GM23338 (cell line): ENCODE results near the gene TENT5C. TPM values are rescaled to one million over a fixed set of nuclear protein-coding genes. Genes with fewer than 3 reads are reported as not detected.

Experiments
- ATAC-seq: fragments of 200-7000 bp; cut with Tn5 transposase; 3 replicates; pipeline ENCODE4 v1.9.1; 2020
- DNase-seq: peaks from one replicate; pipeline ENCODE4 v3.0.0-alpha.2; 2015; ENCODE audit warnings: low spot score
- H2AFZ ChIP-seq: fragments of 200-600 bp; sonication (generic); 2 replicates; pipeline ENCODE4 v1.8.0; 2016; ENCODE audit warnings: antibody characterized with exemption, mild to moderate bottlenecking, moderate library complexity
- H3F3A ChIP-seq: fragments of 200-600 bp; sonication (generic); replicated peaks from 2 replicates; pipeline ENCODE4 v1.8.0; 2017; ENCODE audit warnings: antibody characterized with exemption, mixed run types, low read depth
- H3K27ac ChIP-seq: fragments of 200-600 bp; sonication (generic); 2 replicates; pipeline ENCODE4 v1.6.1; 2016; ENCODE audit warnings: low read depth
- H3K27me3 ChIP-seq: fragments of 200-600 bp; sonication (generic); 2 replicates; pipeline ENCODE4 v1.8.0; 2016; ENCODE audit warnings: mild to moderate bottlenecking, mixed run types, moderate library complexity; ENCODE audit not compliant: insufficient read depth
- H3K36me3 ChIP-seq: fragments of 200-600 bp; sonication (generic); 2 replicates; pipeline ENCODE4 v1.8.0; 2016; ENCODE audit warnings: mild to moderate bottlenecking; ENCODE audit not compliant: insufficient read depth
- H3K4me1 ChIP-seq: fragments of 200-600 bp; sonication (generic); 2 replicates; pipeline ENCODE4 v1.8.0; 2016; ENCODE audit warnings: mild to moderate bottlenecking, moderate library complexity; ENCODE audit not compliant: insufficient read depth
- H3K4me2 ChIP-seq: fragments of 200-600 bp; sonication (generic); 2 replicates; pipeline ENCODE4 v1.7.1; 2017; ENCODE audit warnings: mixed run types
- H3K4me3 ChIP-seq: fragments of 200-600 bp; sonication (generic); 2 replicates; pipeline ENCODE4 v1.6.1; 2016; ENCODE audit warnings: mixed run types
- H3K79me2 ChIP-seq: fragments of 200-600 bp; sonication (generic); replicated peaks from 2 replicates; pipeline ENCODE4 v1.8.0; 2017; ENCODE audit warnings: mild to moderate bottlenecking; ENCODE audit not compliant: insufficient read depth
- H3K9me2 ChIP-seq: fragments of 200-600 bp; sonication (generic); 2 replicates; pipeline ENCODE4 v1.8.0; 2017; ENCODE audit not compliant: insufficient read depth
- H4K20me1 ChIP-seq: fragments of 200-600 bp; sonication (generic); replicated peaks from 2 replicates; pipeline ENCODE4 v1.8.0; 2017; ENCODE audit warnings: mild to moderate bottlenecking; ENCODE audit not compliant: insufficient read depth
- H3K27ac Mint-ChIP-seq: 2 replicates; pipeline ENCODE4 v1.8.0; 2020; ENCODE audit warnings: inconsistent platforms, mild to moderate bottlenecking, moderate library complexity, mixed read lengths
- H3K27me3 Mint-ChIP-seq: 3 replicates; pipeline ENCODE4 v1.8.0; 2022; ENCODE audit warnings: low read depth, mild to moderate bottlenecking, moderate library complexity, mixed read lengths, inconsistent platforms; ENCODE audit not compliant: insufficient read depth, poor library complexity
- H3K36me3 Mint-ChIP-seq: 3 replicates; pipeline ENCODE4 v1.8.0; 2021; ENCODE audit warnings: low read depth, mild to moderate bottlenecking, inconsistent platforms, moderate library complexity, mixed read lengths
- H3K4me1 Mint-ChIP-seq: 3 replicates; pipeline ENCODE4 v1.8.0; 2020; ENCODE audit warnings: mild to moderate bottlenecking, inconsistent platforms, mixed read lengths
- H3K4me3 Mint-ChIP-seq: 3 replicates; pipeline ENCODE4 v1.8.0; 2021; ENCODE audit warnings: moderate library complexity, mild to moderate bottlenecking, inconsistent platforms, mixed read lengths
- H3K9me3 Mint-ChIP-seq: 3 replicates; pipeline ENCODE4 v1.8.0; 2020; ENCODE audit warnings: moderate library complexity, mild to moderate bottlenecking, inconsistent platforms, mixed read lengths
- CTCF ChIP-seq, 2 experiments: fragments of 200-600 bp in 1 of 2; sonication (generic) in 1 of 2; conservative IDR thresholded peaks; 2 replicates each; pipeline versions ENCODE4 v1.5.1 to v1.6.1; 2016 to 2017; ENCODE audit warnings: antibody characterized with exemption in 2 of 2, low read depth in 2 of 2, mild to moderate bottlenecking in 2 of 2, moderate library complexity in 1 of 2
- EZH2 ChIP-seq: fragments of 200-600 bp; sonication (generic); IDR thresholded peaks from one replicate; pipeline ENCODE4 v1.8.0; 2017; ENCODE audit warnings: antibody characterized with exemption, mild to moderate bottlenecking, low read depth; ENCODE audit not compliant: unreplicated experiment
- EZH2phosphoT487 ChIP-seq: fragments of 200-600 bp; sonication (generic); IDR thresholded peaks from one replicate; pipeline ENCODE4 v1.8.1; 2018; ENCODE audit warnings: antibody characterized with exemption; ENCODE audit not compliant: unreplicated experiment
- JUNB ChIP-seq: IDR thresholded peaks from one replicate; pipeline ENCODE4 v1.6.1; 2016; ENCODE audit warnings: antibody characterized with exemption; ENCODE audit not compliant: unreplicated experiment
- NANOG ChIP-seq: IDR thresholded peaks from 2 replicates; pipeline ENCODE4 v1.6.1; 2016; ENCODE audit warnings: antibody characterized with exemption, borderline replicate concordance
- POLR2AphosphoS5 ChIP-seq: IDR thresholded peaks from 2 replicates; pipeline ENCODE4 v1.6.1; 2016; ENCODE audit warnings: antibody characterized with exemption, low read depth
- REST ChIP-seq: IDR thresholded peaks from one replicate; pipeline ENCODE4 v1.6.1; 2018; ENCODE audit warnings: antibody characterized with exemption; ENCODE audit not compliant: unreplicated experiment
- STAT1 ChIP-seq: IDR thresholded peaks from one replicate; pipeline ENCODE4 v1.6.1; 2016; ENCODE audit warnings: antibody characterized with exemption; ENCODE audit not compliant: unreplicated experiment
- ZNF114 ChIP-seq: fragments of 250-450 bp; sonication (Bioruptor Pico); IDR thresholded peaks from 2 replicates; pipeline ENCODE4 v1.5.0; 2020; ENCODE audit warnings: mild to moderate bottlenecking, moderate library complexity
- ZNF331 ChIP-seq: fragments of 250-450 bp; sonication (Bioruptor Pico); IDR thresholded peaks from 2 replicates; pipeline ENCODE4 v1.5.0; 2020; ENCODE audit warnings: low read depth, mild to moderate bottlenecking, moderate library complexity
- ZNF462 ChIP-seq: fragments of 250-450 bp; sonication (Bioruptor Pico); IDR thresholded peaks from 2 replicates; pipeline ENCODE4 v1.5.0; 2020; ENCODE audit warnings: mild to moderate bottlenecking, moderate library complexity
- polyA plus RNA-seq: library from polyadenylated mRNA; unstranded; fragments of >200 nt; fragmentation: Nextera tagmentation; extraction: Ambion mirVana; gene quantifications from 2 replicates; pipeline ENCODE4 v1.2.1, GENCODE V29; 2016
- total RNA-seq: library from RNA; depleted of rRNA; stranded (reverse); fragments of >200 nt; shearing (Covaris generic); gene quantifications from 2 replicates; pipeline ENCODE4 v1.2.3, GENCODE V29; 2014
- TF ChIP-seq, protein P1 (sequence below): IDR thresholded peaks from 2 replicates; pipeline ENCODE4 v1.6.1; 2016; ENCODE audit warnings: antibody characterized with exemption

The TENT5C gene
- total and polyA plus RNA-seq, 2 experiments from 2014 or later: 0.23 to 0.80 TPM

- Histone ChIP-seq H3K36me3 (no peaks in the 10 kb centered on the region), H3K4me2 (no peak overlapping the region), H3K9me2 (no peaks in the 10 kb centered on the region), H3K27ac (no peak overlapping the region), H3F3A (no peaks in the 10 kb centered on the region), H3K27me3 (no peaks in the 10 kb centered on the region), H3K4me1 (no peaks in the 10 kb centered on the region), H3K4me3 (no peak overlapping the region), H3K79me2 (no peaks in the 10 kb centered on the region), H4K20me1 (no peaks in the 10 kb centered on the region), H2AFZ (no peak overlapping the region)
- Mint-ChIP-seq H3K9me3 (no peaks in the 10 kb centered on the region), H3K27ac (no peak overlapping the region), H3K4me1 (peaks cover 4% of the 10 kb centered on the region; the same call in 2 of the 3 replicates), H3K27me3 (peaks cover 3% of the 10 kb centered on the region), H3K36me3 (no peaks in the 10 kb centered on the region), H3K4me3 (no peak overlapping the region)
- TF ChIP-seq POLR2AphosphoS5 (no peak), REST (no peak), CTCF (conservative IDR thresholded peaks at IDR 0.05; ENCODE audit: low read depth in 2 of 2) (no peak), EZH2phosphoT487 (no peak), ZNF331 (CRISPR knock-in tag) (no peak), ZNF114 (CRISPR knock-in tag) (no peak), EZH2 (no peak), ZNF462 (CRISPR knock-in tag) (no peak), NANOG (no peak), JUNB (no peak), STAT1 (no peak)
- TF ChIP-seq, protein P1, sequence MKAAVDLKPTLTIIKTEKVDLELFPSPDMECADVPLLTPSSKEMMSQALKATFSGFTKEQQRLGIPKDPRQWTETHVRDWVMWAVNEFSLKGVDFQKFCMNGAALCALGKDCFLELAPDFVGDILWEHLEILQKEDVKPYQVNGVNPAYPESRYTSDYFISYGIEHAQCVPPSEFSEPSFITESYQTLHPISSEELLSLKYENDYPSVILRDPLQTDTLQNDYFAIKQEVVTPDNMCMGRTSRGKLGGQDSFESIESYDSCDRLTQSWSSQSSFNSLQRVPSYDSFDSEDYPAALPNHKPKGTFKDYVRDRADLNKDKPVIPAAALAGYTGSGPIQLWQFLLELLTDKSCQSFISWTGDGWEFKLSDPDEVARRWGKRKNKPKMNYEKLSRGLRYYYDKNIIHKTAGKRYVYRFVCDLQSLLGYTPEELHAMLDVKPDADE: no peak
- ATAC-seq (no peak), DNase-seq (no peak)
These were observed 14.6 kb upstream of the TENT5C start for GRCh38 chr1:117591252-117591651.
